Hepatocyte (in vitro differentiated cells): ENCODE results near the gene TTC7B.

ENCODE experiments used
- EZH2phosphoT487 ChIP-seq: fragments of 200-600 bp; sonication (generic); IDR thresholded peaks from one replicate; pipeline ENCODE4 v1.6.1; 2018; ENCODE audit warnings: antibody characterized with exemption, mild to moderate bottlenecking, low read depth, moderate library complexity; ENCODE audit not compliant: unreplicated experiment, severe bottlenecking
- TF ChIP-seq, protein P1 (sequence below): fragments of 200-600 bp; sonication (generic); IDR thresholded peaks from 2 replicates; pipeline ENCODE4 v1.5.1; 2016; ENCODE audit warnings: antibody characterized with exemption, mild to moderate bottlenecking; ENCODE audit not compliant: poor library complexity

DNA sequence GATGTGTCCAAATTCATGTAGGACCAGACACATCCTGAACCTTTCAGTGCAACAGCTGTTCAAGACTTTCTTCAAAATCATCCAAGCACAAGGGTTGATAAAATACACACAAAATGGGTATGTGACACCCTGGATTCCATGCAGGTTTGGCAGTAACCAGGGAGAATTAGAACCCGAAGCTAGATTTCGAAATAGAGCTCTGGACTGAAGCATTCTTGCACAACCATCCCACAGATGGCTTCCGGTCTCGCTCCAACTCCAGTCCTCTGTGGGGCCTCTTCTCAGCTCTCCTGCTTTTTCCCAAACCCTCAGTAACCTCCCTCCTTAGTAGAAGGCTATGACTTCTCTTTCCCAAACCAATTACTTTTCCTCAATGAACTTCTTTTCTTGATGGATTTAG lies 171.3 kb downstream of the TTC7B start:
- TF ChIP-seq, protein P1, sequence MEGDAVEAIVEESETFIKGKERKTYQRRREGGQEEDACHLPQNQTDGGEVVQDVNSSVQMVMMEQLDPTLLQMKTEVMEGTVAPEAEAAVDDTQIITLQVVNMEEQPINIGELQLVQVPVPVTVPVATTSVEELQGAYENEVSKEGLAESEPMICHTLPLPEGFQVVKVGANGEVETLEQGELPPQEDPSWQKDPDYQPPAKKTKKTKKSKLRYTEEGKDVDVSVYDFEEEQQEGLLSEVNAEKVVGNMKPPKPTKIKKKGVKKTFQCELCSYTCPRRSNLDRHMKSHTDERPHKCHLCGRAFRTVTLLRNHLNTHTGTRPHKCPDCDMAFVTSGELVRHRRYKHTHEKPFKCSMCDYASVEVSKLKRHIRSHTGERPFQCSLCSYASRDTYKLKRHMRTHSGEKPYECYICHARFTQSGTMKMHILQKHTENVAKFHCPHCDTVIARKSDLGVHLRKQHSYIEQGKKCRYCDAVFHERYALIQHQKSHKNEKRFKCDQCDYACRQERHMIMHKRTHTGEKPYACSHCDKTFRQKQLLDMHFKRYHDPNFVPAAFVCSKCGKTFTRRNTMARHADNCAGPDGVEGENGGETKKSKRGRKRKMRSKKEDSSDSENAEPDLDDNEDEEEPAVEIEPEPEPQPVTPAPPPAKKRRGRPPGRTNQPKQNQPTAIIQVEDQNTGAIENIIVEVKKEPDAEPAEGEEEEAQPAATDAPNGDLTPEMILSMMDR, result no peak
- TF ChIP-seq EZH2phosphoT487, result no peak
